HS-5 (cell line): Measurements from ENCODE around the gene UGT1A6.

Source experiments
- DNase-seq: peaks from one replicate; pipeline ENCODE4 v3.0.0-alpha.2; 2012; ENCODE audit warnings: low read depth

The UGT1A6 gene

GRCh38 chr2:233819884-233820773, 127.4 kb downstream of the UGT1A6 start:
- DNase-seq, result no peak

GRCh38 chr2:233820774-233821105, 128.1 kb downstream of the UGT1A6 start:
- DNase-seq, result no peak

GRCh38 chr2:233821196-233821595, 128.5 kb downstream of the UGT1A6 start:
- DNase-seq, result no peak

- DNase-seq, result no peak
Measured at GRCh38 chr2:233821709-233822100, 129.0 kb downstream of the UGT1A6 start.

- no peak for DNase-seq
Measured at GRCh38 chr2:233822101-233822771, 129.5 kb downstream of the UGT1A6 start.
